GM18502 (cell line): Measurements from ENCODE around the gene P4HA2.

ENCODE experiments used
- ATAC-seq: cut with Tn5 transposase; IDR thresholded peaks from one replicate; pipeline ENCODE4 v1.9.1; 2021; ENCODE audit warnings: mild to moderate bottlenecking; ENCODE audit not compliant: unreplicated experiment, poor library complexity

P4HA2 gene

DNA sequence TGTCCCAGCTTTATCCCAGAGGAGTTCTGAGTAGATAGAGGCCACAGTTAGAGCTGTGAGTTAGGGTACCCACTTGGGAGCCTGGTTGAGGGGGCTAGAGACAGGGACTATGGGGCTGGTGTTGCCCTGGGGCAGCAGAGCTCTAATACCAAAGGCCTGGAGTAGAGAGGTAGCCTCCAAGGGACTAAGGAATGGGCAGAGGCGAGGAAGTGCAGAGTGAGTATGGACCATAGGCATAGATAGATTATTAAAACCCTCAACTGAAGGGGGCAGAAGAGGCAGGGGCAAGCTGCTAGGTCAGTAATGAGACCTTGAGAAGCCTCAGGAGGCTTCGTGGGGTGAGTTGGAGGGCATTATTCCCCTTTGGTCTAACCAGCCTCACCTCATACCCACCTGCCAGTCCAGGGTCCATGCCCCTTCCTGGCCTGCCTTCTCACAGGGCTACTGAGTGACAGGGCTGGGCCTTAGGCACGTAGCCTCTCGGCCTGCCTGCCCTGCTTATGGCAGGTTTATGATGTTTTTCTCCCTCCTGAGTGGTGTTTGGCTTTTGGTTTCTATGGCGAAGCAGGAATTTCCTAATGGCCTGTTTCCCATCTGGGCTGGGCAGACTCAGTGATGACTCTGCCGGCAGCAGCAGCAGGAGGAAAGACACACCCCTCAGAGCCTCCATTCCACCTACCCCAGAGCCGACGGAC, 37.8 kb upstream of the P4HA2 start:
- no peak for ATAC-seq

- no peak for ATAC-seq
Observed at GRCh38 chr5:132264546-132265335, 37.1 kb upstream of the P4HA2 start.

DNA sequence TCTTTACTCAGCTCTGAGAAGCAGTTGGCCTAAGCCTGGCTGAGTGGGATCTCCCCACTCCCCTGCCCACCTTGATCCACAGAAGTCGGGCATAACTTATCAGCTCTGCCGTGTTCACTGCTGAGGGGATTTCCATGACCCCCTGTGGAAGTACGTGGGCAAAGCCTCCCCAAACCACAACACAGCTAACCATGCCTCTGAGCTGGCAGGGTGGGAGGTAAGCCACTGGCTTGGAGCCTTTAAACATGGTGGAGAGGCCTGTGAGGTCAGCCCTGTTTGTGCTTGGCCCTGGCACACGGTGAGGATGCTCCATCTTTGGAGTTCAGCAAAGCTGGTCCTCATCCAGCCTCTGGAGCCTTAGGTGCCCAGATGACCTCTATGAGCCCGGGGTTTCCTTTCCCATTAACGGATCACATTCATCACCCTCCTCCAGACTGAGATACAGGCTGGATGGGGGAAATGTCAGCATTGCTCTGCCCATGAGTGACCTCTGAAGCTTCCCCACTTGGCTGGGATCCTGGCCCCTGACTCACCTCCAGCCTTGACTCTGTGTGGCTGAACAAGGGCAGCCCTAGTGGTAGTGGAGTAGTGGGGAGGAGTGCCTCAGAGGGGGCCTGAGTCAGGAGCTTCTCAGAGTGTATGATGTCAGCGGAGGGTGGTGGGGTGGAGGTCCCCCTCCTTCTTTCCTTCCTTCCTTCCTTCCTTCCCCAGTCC, 36.1 kb upstream of the P4HA2 start:
- no peak for ATAC-seq

- ATAC-seq = no peak
Observed at GRCh38 chr5:132262882-132263547, 35.4 kb upstream of the P4HA2 start.

DNA sequence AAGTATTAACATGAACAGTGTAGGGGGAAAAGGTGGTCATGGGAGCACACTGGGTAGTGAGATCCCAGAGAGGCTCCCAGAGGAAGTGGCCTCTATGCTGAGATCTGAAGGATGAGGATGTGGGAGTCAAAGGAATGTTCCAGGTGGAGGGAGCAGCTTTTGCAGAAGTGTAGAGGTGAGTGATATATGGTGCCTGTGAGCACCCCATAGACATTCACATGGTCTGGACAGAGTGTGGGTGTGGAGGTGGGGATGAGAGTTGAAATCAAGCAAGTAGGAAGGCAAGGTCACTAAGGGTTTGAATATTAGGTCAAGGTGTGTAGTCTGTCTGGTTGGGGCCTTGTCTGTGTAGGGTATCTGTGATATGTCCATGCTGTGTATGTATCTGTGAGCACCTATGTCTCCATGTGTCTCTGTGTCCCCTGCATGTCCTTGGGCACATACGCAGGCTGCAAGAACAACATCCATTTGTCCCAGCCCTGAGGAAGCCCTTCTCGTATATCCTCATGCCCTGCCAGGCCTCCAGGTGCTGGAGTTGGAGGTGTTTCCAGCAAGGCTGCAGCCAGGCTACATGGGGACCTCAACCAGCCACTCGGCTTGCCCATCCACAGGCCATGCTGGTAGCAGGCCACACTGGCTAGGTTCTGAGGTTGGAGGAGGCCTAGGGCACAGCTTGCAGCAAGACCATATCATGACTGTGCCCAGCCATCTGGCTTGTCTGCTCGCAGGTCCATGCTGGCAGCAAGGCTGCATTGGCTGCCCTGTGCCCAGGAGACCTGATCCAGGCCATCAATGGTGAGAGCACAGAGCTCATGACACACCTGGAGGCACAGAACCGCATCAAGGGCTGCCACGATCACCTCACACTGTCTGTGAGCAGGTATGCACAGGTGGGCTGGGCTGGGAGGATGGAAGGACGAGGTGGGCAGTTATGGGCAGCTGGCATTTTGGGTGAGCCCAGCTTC, 34.5 kb upstream of the P4HA2 start:
- ATAC-seq = no peak

DNA sequence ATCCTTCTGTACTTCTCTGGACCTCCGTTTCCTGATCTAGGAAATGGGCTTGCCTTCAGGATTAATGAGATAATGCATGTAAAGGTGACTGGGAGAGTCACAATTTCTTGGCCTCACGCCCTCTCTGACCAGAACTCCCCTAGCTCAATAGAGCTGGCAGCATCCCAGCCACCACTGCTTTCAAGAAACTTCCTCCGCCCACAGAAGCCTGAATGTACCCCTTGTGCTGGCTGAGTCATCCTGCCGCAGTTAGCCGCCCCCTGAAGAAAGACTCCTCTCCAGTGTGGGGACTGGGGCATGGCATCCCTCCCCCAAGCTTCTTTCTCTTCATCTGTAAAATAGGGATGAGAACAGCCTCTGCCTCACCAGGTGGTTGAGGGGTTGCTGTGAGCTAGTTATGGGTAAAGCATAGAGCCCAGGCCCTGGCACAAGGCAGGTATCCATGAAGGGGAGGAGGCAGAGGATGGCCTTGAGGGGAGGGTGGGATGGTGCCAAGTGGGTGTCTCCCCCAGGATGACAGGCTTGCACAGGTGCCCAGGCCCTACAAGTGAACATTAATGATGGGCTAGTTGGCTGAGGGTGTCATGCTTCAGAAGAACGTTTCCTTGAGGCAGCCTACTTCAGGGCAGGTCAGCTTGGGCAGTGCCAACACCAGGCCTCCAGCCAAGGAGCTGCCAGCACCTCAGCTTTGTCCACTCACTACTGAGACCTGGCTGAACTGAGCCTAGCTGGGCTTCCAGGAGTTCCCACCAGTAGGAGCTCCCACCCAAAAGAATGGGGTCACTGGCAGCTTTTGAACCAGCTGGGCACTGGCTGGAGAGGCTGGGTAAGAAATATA, 33.3 kb upstream of the P4HA2 start:
- peak; percentile 59 for ATAC-seq

- ATAC-seq = no peak
Observed at GRCh38 chr5:132260051-132260450, 32.4 kb upstream of the P4HA2 start.

DNA sequence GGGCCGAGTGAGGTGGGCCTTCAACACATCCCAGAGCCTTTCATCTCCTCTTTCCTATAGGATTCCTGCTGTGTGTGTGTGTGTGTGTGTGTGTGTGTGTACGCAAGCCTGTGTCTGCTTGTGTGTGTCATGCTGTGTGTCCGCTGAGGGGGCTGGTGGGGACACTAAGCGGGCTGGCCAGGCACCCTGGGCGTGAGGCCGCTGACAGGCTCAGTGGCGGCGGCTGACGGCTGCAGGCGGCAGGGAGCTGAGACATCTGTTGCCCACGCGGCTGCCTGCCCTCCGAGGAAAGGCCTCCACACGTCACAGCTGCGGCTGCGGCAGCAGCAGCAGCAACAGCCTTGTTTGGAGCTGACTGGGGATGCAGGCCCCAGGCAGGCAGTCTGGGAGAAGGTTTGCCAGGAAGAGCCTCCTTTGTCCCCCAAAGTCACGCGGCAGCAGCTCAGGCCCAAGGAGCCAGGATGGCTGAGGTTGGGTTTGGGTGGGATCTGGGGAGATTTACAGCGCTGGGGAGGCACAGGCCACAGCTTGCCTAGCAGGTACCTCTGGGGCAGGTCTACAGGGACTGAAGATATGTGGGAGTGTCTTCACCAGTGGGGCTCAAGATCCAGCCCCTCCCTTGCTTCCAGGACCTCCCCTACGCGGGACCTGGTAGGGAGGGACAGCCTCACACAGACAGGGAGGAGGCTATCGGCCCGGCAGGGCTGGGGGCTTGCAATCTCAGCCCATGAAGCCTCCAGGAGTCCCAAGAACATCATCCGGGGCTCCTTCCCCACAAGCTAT, 31.6 kb upstream of the P4HA2 start:
- no peak for ATAC-seq

- no peak for ATAC-seq
Observed at GRCh38 chr5:132258102-132259068, 30.7 kb upstream of the P4HA2 start.

- ATAC-seq = no peak
Observed at GRCh38 chr5:132257131-132258101, 29.8 kb upstream of the P4HA2 start, which contains the start of gene PDLIM4. TSS of gene PDLIM4 (plus strand) at chr5:132257696. CDS start at chr5:132257735, 39 bp downstream.

DNA sequence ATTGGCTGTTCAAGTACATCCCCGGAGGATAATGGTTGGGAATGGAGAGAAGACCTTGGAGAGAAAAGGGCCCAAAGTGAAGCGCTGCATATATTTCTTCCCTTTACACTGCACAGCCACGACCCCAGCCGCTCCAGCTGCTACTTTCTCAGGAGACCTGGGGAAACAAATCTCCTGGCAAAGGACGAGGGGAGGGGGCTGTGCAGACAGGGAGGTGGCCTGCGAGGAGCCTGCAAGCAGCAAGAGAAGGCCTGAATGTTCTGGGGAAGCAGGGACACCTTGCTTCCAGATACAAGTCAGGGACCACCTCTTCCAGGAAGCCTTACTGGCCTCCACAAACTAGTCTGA, 29.1 kb upstream of the P4HA2 start:
- ATAC-seq = no peak

DNA sequence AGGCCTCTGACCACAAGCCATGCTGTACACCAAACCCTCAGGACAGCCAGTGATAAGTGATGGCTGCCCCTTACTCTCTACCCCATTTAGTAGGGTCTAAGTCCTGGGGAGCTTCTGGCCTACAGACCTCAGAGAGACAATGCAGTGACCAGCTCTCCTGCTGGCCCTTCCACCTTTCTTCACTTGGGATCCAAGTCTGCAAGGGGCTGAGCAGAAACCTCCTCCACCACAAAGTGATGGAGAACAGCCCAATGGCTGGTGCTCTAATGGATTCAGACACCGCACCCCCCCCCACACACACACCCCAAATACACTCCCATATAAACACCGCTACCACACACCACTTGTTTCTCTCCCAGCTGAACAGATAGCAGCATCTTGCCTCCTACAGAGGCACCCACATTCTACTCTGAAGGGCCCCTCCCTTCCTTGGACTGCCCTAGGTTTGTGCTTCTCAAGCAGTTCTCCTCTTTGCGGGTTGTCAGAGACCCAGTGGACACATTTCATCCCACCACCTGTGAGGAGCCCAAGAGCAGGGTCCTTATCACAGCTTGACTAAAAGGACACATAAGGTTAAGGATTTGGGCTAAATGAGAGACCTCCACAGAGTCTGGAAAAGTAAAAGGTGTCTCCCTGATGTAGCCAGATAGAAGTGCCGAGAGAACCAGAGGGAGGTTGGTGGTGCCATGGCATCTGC, 28.6 kb upstream of the P4HA2 start:
- ATAC-seq = no peak

DNA sequence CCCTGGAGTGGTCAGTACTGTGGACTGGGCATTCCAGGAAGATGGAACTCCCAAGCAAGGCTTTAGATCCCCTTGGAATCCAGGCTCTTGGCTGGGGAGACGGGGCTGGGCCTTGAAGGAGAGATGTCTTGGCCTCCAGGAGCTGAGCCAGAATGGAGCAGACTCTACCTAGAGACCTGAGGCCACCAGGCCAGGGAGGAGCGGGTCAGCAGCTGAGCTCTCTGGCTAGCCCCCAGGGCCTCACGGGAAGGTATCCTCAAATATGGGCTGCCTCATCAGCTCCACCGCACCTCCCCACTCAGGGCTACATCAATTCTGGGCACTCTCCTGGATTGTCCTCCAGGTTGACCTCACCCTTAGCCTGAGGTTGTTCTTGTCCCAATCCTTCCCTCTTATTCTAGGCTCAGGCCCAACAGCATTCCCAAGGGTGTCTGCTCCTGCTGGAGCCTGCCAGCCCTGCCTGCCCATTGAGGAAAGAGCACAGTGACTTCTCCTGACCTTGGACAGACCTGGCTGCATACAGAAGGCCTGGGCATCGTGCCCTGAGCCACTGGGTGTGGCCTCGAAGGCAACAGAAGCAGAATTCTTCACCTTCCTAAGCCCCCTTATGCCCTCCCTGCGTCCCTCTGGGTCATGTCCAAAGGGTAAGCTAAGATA, 26.8 kb upstream of the P4HA2 start:
- no peak for ATAC-seq

- no peak for ATAC-seq
Observed at GRCh38 chr5:132253452-132254320, 26.0 kb upstream of the P4HA2 start.
